Natural killer cell (primary cell): ENCODE results near the gene TEX50. TPM values are rescaled to one million over a fixed set of nuclear protein-coding genes. Genes with fewer than 3 reads are reported as not detected.
"Not testable (repeated sequence)": the region's sequence is repeated elsewhere in the genome, so short reads cannot be mapped to it uniquely, and the experiment has no call there.

Experiments
- ATAC-seq, 3 donors: fragments of 150-1000 bp in 2 of 3; fragments of 200-7000 bp in 1 of 3; cut with Tn5 transposase; 1 replicate in 1 of 3; 2 replicates in 2 of 3; pipeline ENCODE4 v1.10.0; 2021; ENCODE audit warnings: mild to moderate bottlenecking in 2 of 3, moderate library complexity in 2 of 3
- DNase-seq, 2 donors: peaks; one replicate each; pipeline versions ENCODE4 v3.0.0 to v3.0.0-alpha.2; 2013 to 2021; ENCODE audit warnings: mixed read lengths in 1 of 2
- H3K27ac ChIP-seq: one replicate; pipeline ENCODE4 v1.5.1; 2013; ENCODE audit warnings: mild to moderate bottlenecking, low read length
- H3K27me3 ChIP-seq: one replicate; pipeline ENCODE4 v1.6.1; 2013; ENCODE audit warnings: low read length; ENCODE audit not compliant: control insufficient read depth, insufficient read depth
- H3K36me3 ChIP-seq: one replicate; pipeline ENCODE4 v1.6.1; 2013; ENCODE audit warnings: low read length; ENCODE audit not compliant: control insufficient read depth, insufficient read depth
- H3K4me1 ChIP-seq: one replicate; pipeline ENCODE4 v1.6.1; 2013; ENCODE audit warnings: low read length; ENCODE audit not compliant: control insufficient read depth, insufficient read depth
- H3K4me3 ChIP-seq: one replicate; pipeline ENCODE4 v1.5.1; 2013; ENCODE audit warnings: low read length
- H3K9me3 ChIP-seq: one replicate; pipeline ENCODE4 v1.6.1; 2013; ENCODE audit warnings: low read length; ENCODE audit not compliant: control insufficient read depth, insufficient read depth
- H3K27ac Mint-ChIP-seq, 2 donors: one replicate each; pipeline ENCODE4 v1.8.0; 2022; ENCODE audit warnings: mild to moderate bottlenecking in 2 of 2, mixed read lengths in 2 of 2, moderate library complexity in 1 of 2
- H3K27me3 Mint-ChIP-seq, 2 donors: one replicate each; pipeline ENCODE4 v1.8.0; 2022; ENCODE audit warnings: low read depth in 2 of 2, mixed read lengths in 2 of 2
- H3K36me3 Mint-ChIP-seq: one replicate; pipeline ENCODE4 v1.8.0; 2022; ENCODE audit warnings: mixed read lengths
- H3K4me1 Mint-ChIP-seq, 2 donors: one replicate each; pipeline ENCODE4 v1.8.0; 2022; ENCODE audit warnings: mixed read lengths in 2 of 2
- H3K4me3 Mint-ChIP-seq: one replicate; pipeline ENCODE4 v1.8.0; 2022; ENCODE audit warnings: mild to moderate bottlenecking, moderate library complexity, mixed read lengths
- H3K9me3 Mint-ChIP-seq, 2 donors: one replicate each; pipeline ENCODE4 v1.8.0; 2022; ENCODE audit warnings: mixed read lengths in 2 of 2
- WGBS: methylation state at CpG from one replicate; pipeline ENCODE4 v1.1.7; 2013; ENCODE audit warnings: missing lambda C conversion rate; ENCODE audit not compliant: insufficient coverage; 5-methylcytosine and 5-hydroxymethylcytosine counted together
- intact Hi-C: fragments of 100-400 bp; cut with micrococcal nuclease; formaldehyde crosslinking; loops from one replicate; pipeline ENCODE4 v1.14.2; 2022
- total RNA-seq, 4 donors: library from RNA; stranded (reverse); fragments of 120-200 nt in 1 of 4; gene quantifications; one replicate each; pipeline versions ENCODE4 v1.2.3 to v1.2.4, GENCODE V29; 2013 to 2022
- TF ChIP-seq, protein P1 (sequence below): fragments of 200-600 bp; IDR thresholded peaks from one replicate; pipeline ENCODE4 v1.8.0; 2022; ENCODE audit warnings: antibody characterized with exemption

Gene TEX50
- total RNA-seq, result not detected
- not detected for total RNA-seq (2013)

DNA sequence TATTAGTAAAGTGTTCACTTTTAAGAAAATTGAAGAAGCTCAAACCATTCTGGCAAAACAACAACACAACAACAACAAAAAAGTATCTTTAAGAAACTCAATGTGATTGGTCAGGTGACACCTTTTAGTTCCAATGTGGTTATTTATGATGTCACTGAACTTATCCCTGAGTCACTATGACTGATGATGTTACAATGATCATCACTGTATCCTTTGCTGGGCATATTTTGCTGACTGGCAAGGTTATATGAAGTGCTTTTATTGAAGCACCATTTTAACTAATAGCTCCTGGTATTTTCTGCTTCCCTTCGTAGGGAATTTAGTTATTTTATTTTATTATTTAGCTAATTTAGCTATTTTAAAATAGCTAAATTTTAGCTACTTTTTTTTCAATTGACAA, at the start of gene TEX50:
Gene TEX50, plus strand, starts transcription at position 223 of the 400 bp plus-strand sequence. CDS start 184 bp downstream, outside the sequence.
- no CpG with 5 or more reads among the region's 1 CpG for WGBS
- Histone ChIP-seq H3K27me3 (peaks cover 2% of the 10 kb centered on the region), H3K4me1 (no peaks in the 10 kb centered on the region), H3K9me3 (no peaks in the 10 kb centered on the region), H3K36me3 (no peaks in the 10 kb centered on the region), H3K4me3 (no peak within 1 kb of the TSS), H3K27ac (no peak within 1 kb of the TSS)
- Mint-ChIP-seq H3K36me3 (no peaks in the 10 kb centered on the region), H3K27me3 (peaks cover 27 to 65% of the 10 kb centered on the region in 2 donors), H3K4me1 (no peaks in the 10 kb centered on the region), H3K9me3 (peaks cover 0 to 2% of the 10 kb centered on the region in 2 donors), H3K4me3 (no peak within 1 kb of the TSS), H3K27ac (no peak within 1 kb of the TSS)
- TF ChIP-seq, protein P1, sequence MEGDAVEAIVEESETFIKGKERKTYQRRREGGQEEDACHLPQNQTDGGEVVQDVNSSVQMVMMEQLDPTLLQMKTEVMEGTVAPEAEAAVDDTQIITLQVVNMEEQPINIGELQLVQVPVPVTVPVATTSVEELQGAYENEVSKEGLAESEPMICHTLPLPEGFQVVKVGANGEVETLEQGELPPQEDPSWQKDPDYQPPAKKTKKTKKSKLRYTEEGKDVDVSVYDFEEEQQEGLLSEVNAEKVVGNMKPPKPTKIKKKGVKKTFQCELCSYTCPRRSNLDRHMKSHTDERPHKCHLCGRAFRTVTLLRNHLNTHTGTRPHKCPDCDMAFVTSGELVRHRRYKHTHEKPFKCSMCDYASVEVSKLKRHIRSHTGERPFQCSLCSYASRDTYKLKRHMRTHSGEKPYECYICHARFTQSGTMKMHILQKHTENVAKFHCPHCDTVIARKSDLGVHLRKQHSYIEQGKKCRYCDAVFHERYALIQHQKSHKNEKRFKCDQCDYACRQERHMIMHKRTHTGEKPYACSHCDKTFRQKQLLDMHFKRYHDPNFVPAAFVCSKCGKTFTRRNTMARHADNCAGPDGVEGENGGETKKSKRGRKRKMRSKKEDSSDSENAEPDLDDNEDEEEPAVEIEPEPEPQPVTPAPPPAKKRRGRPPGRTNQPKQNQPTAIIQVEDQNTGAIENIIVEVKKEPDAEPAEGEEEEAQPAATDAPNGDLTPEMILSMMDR, result no peak
- intact Hi-C loops, result no loop called here
- ATAC-seq, result no peak
- DNase-seq, result no peak

DNA sequence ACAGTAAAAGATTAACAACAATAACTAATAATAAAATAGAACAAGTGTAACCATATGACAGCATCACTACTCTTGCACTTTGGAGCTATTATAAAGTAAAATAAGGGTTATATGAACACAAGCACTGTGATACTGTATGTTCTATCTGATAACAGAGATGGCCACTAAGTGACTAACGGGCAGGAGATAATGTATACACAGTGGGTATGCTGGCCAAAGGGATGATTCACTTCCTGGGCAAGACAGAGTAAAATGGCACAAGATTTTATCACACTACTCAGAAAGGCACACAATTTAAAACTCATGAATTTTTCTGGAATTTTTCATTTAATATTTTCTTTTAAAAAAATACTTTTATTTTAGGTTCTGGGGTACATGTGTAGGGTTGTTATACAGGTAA, 44.6 kb upstream of the TEX50 start:
- Mint-ChIP-seq H3K27me3 (peaks cover 17 to 19% of the 10 kb centered on the region in 2 donors), H3K27ac (no peak overlapping the region), H3K36me3 (no peaks in the 10 kb centered on the region), H3K4me1 (no peaks in the 10 kb centered on the region), H3K4me3 (no peak overlapping the region), H3K9me3 (no peaks in the 10 kb centered on the region)
- Histone ChIP-seq H3K9me3 (no peaks in the 10 kb centered on the region), H3K36me3 (no peaks in the 10 kb centered on the region), H3K4me1 (no peaks in the 10 kb centered on the region), H3K4me3 (no peak overlapping the region), H3K27ac (no peak overlapping the region), H3K27me3 (peaks cover 2% of the 10 kb centered on the region)
- DNase-seq (no peak), ATAC-seq (no peak)
- TF ChIP-seq, protein P1, result no peak
- 62% methylated on average over 1 of the region's 1 CpG for WGBS
- intact Hi-C loops, result no loop called here

DNA sequence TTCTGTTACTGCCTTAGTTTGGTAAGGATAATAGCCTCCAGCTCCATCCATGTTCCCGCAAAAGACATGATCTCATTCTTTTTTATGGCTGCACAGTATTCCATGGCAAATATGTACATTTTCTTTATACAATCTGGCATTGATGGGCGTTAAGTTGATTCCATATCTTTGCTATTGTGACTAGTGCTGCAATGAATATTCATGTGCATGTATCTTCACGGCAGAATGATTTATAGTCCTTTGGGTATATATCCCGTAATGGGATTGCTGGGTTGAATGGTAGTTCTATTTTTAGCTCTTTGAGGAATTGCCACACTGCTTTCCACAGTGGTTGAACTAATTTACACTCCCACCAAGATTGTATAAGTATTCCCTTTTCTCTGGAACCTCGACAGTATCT, 44.0 kb upstream of the TEX50 start:
- peaks cover 17 to 19% of the 10 kb centered on the region in 2 donors for H3K27me3 Mint-ChIP-seq
- H3K4me3 ChIP-seq, intact Hi-C loops, H3K27ac Mint-ChIP-seq, H3K9me3 Mint-ChIP-seq, H3K4me3 Mint-ChIP-seq, ATAC-seq, H3K4me1 Mint-ChIP-seq, H3K36me3 ChIP-seq, H3K36me3 Mint-ChIP-seq, H3K27ac ChIP-seq, DNase-seq, H3K9me3 ChIP-seq, H3K4me1 ChIP-seq, H3K27me3 ChIP-seq: not testable (repeated sequence)
- WGBS, result 94% methylated on average over 5 of the region's 5 CpGs

- Mint-ChIP-seq H3K4me1 (peaks cover 3 to 4% of the 10 kb centered on the region in 2 donors), H3K27ac (no peak overlapping the region), H3K9me3 (no peaks in the 10 kb centered on the region), H3K27me3 (peaks cover 19% of the 10 kb centered on the region in 2 donors), H3K4me3 (no peak overlapping the region), H3K36me3 (no peaks in the 10 kb centered on the region)
- ATAC-seq (no peak), DNase-seq (no peak)
- no peak overlapping the region for H3K27ac ChIP-seq
- peaks cover 4% of the 10 kb centered on the region for H3K27me3 ChIP-seq
- intact Hi-C loops, result no loop called here
- H3K4me1 ChIP-seq, result no peaks in the 10 kb centered on the region
- TF ChIP-seq, protein P1, result no peak
- no peak overlapping the region for H3K4me3 ChIP-seq
- H3K9me3 ChIP-seq, result no peaks in the 10 kb centered on the region
- no CpG with 5 or more reads among the region's 3 CpGs for WGBS
- H3K36me3 ChIP-seq, result no peaks in the 10 kb centered on the region
These were observed 38.9 kb upstream of the TEX50 start for GRCh38 chr1:173596097-173596825.
